Dedifferentiated amniotic fluid mesenchymal stem cell (primary cell): Measurements from ENCODE around the gene ELF4.

Experiments used
- DNase-seq: peaks from one replicate; pipeline ENCODE4 v3.0.0-alpha.2; 2016; ENCODE audit errors: extremely low spot score

Gene ELF4

GRCh38 chrX:130048686-130049222, 61.5 kb downstream of the ELF4 start:
- no peak for DNase-seq

- no peak for DNase-seq
Measured at GRCh38 chrX:130047416-130047815, 62.9 kb downstream of the ELF4 start.

GRCh38 chrX:130039847-130040246, 70.5 kb downstream of the ELF4 start:
- no peak for DNase-seq

- no peak for DNase-seq
Measured at GRCh38 chrX:130034178-130034577, 76.1 kb downstream of the ELF4 start.

GRCh38 chrX:130032552-130032951, 77.7 kb downstream of the ELF4 start:
- no peak for DNase-seq

- DNase-seq = no peak
Measured at GRCh38 chrX:130030826-130031225, 79.5 kb downstream of the ELF4 start.

GRCh38 chrX:130028196-130028595, 82.1 kb downstream of the ELF4 start:
- DNase-seq = no peak

GRCh38 chrX:130027569-130027968, 82.7 kb downstream of the ELF4 start:
- DNase-seq = no peak

GRCh38 chrX:130025256-130025655, 85.0 kb downstream of the ELF4 start:
- DNase-seq = no peak

GRCh38 chrX:130024127-130024526, 86.2 kb downstream of the ELF4 start:
- DNase-seq = no peak

- no peak for DNase-seq
Measured at GRCh38 chrX:130020661-130021324, 89.5 kb downstream of the ELF4 start.

- DNase-seq = no peak
Measured at GRCh38 chrX:130018143-130018542, 92.2 kb downstream of the ELF4 start.

- DNase-seq = no peak
Measured at GRCh38 chrX:130015181-130015580, 95.1 kb downstream of the ELF4 start.
